ENCODE measurements around the gene BSND.
A peak's percentile ranks its signal among the peaks of the same experiment; 100 is the strongest.
"Not testable (repeated sequence)": the region's sequence is repeated elsewhere in the genome, so short reads cannot be mapped to it uniquely, and the experiment has no call there.

Gene BSND

DNA sequence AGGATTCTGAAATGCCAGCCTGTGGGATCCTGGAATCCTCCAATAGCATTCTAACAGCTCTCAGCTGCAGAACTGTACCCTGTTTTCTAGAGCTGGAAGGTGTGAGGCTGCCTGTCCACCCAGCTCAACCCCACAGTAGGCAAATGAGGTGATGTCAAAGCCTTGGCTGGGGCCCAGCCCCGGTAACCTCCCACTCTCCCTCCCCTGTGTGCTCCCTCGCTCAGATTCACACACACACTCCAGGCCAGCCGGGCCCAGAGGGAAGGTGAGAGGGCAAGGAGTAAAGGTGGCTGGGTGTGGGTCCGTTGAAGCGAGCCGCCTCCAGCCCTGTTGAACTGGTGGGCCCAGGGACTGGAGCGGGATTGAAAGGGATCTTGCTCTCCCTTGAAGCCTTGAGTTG is at the start of gene BSND:
BSND (plus strand) TSS at position 257 of the 400 bp plus-strand sequence. CDS start 254 bp downstream, outside the sequence.
- DNase-seq = no peak

DNA sequence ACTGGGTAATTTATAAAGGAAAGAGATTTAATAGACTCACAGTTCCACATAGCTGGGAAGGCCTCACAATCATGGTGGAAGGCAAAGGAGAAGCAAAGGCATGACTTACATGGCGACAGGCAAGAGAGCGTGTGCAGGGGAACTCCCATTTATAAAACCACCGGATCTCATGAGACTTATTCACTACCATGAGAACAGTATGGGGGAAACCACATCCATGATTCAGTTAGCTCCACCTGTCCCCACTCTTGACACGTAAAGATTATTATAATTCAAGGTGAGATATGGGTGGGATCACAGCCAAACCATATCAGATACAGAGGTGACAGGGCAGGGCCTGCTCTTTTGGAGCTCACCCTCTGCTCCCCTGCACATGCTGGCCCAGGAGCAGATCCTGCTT is 49.7 kb upstream of the BSND start:
- DNase-seq = no peak

DNA sequence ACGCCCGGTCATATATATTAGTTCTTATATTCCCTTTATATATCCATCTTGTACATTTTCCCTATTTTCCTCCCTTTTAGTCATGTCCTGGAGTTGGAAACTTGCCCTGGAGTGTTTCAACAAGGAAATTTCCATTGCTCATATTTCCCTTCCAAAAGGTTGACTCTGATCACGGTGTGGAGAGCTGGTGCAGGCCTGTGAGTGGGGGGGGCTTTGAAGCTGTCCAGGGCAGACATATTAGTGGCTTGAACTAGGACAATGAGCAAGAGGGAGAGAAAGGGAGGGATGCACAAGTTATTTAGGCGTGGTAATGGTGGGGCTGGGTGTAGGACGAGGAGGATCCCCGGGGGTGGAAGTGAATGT is 48.7 kb upstream of the BSND start:
- no peak for DNase-seq

DNA sequence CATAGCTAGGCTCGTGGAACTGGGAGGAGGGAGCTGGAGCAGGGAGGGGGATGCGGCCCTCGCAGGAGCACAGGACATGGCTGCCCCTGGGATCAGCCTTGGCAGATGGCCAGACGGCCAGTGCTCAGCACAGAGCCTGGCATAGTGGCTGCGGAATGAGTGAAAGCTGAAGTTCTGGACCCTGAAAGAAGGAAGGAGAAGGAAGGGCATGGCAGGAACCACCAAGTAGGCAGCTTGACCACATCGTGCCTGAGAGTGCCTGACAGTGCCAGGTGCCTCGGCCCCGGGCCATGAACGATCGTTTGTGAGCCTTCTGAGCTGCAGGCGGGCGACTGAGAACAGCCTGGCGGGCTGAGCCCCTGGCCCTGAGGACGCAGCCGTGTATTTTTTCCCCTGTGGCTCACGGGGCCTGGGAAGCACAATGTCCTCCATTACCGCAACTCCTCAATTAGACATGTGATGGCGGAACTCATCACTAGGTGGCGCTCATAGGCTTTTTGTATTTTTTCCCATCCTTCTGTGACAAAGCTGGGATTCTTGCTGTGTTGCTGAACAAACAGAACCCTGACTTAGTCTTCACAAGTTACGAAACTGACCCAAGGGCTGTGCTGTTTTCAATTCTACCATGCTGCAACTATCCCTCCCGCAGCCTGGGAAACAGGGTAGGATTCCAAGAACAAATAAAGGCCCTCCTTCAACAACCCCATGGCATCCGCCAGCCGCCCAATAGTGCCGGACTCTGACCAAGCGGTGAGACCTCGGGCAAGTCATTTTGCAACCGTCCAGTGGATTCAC is 48.2 kb upstream of the BSND start:
- peak; percentile 77 to 81 for DNase-seq

DNA sequence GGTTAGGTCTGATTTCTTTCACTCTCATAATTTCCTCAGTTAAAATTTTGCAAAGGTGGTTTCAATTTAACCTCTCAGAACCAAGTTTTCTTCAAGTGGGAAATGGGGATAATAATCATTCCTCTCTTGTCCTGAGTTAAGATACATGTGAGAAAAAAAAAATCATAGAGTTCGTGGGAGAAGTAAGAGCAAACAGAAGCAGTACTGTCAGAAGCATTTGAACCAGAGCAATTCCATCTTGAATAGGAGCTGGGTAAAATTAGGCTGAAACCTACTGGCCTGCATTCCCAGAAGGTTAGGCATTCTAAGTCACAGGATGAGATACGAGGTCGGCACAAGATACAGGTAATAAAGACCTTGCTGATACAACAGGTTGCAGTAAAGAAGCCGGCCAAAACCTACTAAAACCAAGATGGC is 46.9 kb upstream of the BSND start:
- DNase-seq = no peak

DNA sequence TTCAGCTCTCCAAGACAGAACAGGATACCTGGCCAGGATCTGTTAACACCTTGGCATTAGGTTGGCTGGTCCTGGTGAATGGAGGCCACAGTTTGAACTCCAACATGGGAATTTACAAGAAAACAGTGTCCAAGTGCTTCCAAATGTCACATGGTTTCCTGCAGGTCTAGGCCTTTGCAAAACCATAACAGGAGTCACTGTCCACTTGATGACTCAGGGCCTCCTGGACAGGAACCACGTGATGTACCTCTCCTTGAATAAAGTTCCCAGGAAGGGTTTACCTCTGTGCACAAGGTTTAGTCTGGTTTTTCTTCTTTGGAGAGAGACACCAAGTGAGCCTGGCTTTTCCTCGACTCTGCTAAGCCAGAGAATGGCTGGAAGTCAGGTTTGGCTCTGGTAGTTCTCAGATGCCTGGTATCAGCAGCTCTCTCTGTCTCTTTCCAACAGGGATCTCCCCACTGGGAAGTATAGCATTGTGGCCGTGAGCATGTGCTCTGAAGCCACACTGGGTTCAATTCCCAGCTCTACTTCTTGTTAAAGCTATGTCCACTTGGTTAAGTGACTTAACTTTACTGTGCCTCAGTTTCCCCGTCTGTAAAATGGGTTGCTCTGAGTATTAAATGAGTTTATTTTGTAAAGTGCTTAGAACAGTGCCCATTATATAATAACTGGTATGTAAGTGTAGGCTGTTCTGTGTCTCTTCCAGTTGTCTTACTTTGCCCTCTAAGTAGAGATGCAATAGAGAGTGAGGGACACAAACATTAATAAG is 45.6 kb upstream of the BSND start:
- no peak for DNase-seq

DNA sequence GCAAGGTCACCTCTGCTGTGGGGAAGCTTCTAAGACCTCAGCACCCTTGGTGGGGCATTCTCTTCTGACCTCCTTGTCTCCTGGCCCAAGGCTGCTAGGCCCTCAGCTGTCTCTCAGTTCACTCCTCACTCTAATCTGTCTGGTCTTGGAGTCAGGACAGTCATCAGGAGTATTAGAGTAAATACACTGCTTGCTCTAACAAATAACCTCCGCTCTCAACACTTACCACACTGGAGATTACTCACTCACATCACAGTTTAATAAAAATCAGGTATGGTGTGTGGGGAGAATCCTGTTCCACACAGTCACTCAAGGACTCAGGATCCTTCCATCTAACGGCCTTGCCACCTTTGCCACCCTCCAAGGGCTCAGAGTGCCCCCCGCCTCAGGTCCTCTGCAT is 44.9 kb upstream of the BSND start:
- no peak for DNase-seq

DNA sequence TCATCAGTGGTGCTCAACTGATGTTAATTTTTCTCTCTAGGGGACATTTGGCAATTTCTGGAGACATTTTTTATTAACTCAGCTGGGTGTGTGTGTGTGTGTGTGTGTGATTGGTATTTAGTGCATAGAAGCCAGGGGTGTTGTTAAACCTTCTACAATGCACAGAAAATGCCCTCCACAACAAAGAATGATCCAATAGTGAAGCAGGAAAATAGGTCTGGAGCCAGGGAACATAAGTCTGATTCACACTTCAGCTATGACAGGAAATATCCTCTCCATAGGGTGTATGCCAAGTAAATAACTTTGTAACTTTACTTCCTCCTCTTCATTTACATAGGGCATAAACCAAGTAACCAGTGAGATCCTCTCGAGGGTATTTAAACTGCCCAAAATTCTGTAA is 43.4 kb upstream of the BSND start:
- DNase-seq = no peak

DNA sequence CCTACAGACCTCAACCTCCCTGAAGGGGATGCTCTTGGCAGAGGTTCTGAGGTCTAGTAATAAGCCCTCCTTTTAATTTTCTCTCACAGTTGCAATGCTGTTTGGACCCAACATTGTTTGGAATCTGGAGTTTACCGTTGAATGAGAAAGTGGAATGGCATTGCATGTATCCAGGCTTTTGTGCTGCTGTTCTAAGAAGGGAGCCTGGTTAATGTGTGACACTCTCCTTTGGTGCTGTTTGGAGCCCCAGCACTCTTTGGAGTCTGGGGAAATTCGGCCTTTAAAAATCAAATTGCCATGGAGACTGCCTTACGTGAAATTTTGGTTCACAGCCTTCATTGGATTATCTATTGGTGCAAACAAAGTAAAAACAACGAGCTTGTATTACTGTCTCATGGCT is 42.0 kb upstream of the BSND start:
- no peak for DNase-seq

DNA sequence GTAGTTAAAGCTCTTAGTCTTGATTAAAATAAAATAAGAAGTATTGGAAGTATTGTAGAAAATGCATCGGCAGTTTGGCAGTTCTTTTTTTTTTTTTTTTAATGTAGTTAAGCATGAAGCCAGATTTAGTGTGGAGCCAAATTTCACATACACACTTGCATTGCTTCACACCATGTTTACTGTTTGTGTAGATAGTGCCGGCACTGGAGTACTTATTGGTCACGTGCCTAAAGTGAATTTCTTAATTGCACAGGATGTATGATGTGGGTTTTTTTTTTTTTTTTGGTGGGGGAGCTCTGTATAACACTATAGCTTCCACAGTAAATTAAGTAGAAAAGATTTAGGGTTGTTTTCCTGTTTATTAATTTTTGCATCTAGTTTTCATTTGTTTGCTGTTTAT is 39.5 kb upstream of the BSND start:
- no peak for DNase-seq

DNA sequence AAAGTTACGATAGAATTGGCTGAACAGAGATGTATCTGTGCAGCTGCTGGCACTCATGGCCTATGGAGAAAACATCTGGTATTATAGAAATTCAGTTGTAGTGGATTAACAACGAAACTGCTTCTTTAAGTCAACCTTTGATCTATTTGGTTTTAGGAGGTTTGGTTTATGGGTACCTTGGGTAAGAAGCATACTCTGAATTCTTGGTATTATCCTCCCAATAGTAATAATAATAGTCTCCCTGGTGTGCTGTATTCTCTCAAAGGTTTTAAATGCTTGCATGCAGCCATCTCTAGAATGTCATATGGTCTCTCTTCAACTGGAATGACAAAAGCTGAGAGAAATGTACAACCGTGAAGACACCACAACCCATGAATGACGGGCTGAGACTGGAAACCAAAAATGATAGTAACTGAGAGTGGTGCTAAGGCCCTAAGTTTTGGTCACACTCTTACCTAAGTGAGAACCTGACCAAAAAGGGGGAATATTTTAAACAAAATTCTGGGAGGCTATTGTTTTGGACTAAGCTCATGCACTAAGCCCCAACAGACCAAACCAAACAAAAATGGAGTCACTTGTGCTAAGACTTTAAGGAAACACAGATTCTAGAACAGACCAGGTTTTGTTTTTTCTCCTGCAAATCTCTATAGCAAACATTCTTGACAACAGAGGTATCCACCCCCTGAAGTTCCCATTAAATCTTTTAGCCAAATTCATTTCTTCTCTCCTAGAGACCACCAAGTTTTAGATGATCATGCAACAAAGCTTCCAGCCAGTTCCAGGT is 35.9 kb upstream of the BSND start:
- DNase-seq = no peak

DNA sequence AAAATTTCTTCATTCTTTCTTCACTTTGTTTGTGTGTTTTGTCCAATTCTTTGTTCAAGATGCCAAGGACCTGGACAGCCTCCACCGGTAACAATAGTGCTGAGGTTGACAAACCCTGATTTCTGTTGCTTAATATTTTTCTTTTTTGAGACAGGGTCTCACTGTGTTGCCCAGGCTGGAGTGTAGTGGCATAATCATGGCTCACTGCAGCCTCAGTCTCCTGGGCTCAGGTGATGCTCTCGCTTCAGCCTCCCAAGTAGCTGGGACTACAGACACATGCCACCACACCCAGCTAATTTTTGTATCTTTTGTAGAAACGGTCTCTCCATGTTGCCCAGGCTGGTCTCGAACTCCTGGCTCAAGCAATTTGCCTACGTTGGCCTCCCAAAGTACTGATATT is 34.9 kb upstream of the BSND start:
- not testable (repeated sequence) for DNase-seq

DNA sequence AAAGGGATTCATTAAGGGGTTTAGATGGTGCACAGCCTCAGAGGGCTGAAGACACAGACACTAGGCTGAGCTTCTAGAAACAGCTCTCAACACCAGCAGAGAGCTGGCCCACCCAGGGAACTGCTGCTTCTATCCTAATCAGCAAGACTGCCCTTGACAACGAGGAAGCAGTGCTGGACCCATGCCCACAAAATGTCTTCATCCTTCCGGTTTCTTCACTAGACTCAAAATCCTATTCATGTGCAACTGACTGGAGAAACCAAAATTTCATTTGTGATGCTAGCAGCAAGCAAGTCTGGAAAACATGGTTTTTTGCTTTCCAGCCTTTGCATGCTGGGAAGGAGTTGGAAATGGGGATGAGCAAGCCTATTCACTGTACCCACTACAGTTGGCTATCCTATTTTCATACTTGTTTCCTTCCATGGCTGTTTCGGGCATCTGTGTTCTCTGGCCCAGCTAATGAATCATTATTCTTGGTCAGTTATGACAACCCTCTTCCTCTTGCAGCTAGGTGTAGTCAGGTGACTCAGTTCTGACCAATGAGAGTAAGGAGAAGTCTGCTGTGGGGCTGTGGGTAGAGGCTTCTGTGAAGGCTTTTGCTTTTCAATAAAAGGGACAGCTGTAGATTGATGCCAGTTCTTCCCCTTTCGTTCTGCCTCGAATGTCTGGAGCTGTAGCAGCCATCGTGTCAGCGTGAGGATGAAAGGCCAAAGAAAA is 33.0 kb upstream of the BSND start:
- peak in 1 of 2 experiments; percentile 14 for DNase-seq

DNA sequence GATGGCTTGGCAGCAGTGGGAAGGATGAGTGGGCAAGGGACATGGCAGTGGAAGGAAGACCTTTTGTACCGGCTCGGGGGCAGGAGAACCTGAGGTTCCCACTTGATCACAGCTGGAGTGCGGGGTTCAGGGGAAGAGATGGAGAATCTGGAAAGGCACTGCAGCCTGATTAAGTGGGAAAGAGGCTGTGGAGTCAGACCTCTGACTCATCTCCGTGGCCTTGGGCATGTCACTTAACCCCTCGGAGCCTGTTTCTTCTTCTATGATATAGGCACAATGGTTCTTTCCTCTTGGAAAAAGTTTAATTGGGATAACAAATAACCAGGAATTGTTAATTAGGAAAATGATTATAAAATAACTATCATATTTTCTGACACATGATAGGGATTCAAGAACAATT is 31.4 kb upstream of the BSND start:
- peak in 1 of 2 experiments; percentile 12 for DNase-seq

DNA sequence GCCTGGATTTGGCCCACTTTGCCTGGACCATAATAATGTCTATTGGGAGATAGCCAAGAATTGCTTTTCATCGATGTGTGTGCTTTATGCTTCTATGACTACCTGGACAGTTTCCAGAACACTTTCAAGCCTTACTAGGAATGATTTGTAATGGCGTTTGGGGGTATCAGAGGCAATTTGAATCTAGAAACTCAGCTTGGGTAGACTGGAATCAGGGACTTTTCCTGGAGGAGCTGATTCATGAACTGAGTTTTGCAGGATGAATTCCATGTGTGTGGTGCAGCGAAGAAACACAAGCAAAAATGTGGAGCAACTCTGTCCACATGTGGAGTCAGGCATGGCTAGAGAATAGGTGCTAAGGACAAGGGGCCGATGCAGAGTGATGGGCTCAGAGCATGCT is 30.2 kb upstream of the BSND start:
- no peak for DNase-seq

DNA sequence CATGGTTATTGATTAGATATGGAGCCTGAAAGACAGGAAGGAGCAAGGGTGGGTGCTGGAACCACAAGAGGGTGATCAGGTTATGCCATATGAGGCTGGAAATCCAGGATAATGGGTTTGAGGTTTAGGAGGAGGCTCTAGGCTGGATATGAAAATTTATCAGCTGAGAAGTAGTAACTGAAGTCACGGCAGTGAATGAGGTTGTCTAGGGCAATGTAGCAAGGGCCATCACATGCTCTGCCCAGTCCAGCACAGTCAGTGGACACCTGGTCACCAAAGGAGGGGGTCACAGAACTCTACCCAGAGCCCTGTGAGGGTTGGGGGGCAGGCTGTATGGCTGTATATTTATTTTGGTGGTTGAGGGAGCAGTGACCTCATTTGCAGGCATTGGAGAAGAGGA is 28.9 kb upstream of the BSND start:
- no peak for DNase-seq

DNA sequence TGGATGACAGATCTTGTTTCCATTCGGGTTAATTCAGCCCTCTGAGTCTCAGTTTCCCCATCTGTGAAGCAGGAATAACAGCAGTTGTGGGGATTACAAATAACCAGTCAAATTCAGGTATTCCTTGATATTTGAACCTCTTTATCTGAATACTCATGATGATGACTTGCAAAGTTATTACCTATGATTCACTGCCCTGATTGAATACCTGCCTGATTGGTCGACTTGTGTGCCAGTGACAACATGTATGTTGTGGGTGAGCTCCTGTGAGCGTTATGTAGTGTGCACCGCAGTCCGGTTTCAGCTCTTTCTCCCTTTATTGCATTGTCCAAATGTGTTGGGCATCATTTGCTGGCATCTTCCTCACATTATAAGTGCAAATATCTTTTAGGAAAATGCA is 27.8 kb upstream of the BSND start:
- DNase-seq = no peak

DNA sequence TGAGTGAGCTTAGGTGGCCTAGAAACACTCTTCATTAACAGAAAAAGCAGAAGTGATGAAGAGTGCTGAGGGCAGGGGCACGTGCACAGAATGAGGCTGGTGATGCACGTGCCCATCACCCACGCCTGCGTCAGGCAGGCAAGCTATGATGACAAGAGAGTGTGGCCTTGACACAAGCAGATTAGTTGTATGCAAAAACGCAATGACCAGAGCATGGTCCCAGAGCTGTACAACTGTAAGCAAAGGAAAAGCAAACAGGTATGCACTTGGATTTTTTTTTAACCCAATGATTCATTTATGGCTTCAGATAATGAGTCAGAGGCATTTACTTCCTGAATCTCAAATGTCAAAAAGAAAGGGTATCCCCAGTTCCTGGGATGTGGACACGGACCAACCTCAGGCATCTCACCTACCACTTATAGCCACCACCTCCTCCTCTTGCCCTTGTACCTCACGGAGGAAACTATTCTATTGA is 27.4 kb upstream of the BSND start:
- peak in 1 of 2 experiments; percentile 9 for DNase-seq

DNA sequence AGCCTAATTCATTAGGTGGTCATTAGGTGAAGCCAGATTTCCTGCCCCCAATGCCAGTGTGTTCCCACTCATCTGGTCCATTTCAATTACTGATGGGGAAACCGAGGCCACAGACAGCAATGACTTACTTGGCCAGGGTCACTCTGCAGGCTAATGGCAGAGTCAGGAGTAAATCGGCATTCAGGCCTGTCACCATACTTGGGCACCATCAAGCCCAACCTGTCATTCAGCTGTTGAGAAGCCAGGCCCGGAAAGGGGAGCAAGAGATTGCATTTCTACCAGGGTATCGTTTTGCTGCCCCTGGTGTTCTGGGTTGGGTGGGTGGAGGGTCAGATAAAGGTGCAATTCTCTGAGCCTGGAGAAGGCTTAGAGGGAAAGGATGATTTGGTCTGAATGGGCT is 26.3 kb upstream of the BSND start:
- no peak for DNase-seq

DNA sequence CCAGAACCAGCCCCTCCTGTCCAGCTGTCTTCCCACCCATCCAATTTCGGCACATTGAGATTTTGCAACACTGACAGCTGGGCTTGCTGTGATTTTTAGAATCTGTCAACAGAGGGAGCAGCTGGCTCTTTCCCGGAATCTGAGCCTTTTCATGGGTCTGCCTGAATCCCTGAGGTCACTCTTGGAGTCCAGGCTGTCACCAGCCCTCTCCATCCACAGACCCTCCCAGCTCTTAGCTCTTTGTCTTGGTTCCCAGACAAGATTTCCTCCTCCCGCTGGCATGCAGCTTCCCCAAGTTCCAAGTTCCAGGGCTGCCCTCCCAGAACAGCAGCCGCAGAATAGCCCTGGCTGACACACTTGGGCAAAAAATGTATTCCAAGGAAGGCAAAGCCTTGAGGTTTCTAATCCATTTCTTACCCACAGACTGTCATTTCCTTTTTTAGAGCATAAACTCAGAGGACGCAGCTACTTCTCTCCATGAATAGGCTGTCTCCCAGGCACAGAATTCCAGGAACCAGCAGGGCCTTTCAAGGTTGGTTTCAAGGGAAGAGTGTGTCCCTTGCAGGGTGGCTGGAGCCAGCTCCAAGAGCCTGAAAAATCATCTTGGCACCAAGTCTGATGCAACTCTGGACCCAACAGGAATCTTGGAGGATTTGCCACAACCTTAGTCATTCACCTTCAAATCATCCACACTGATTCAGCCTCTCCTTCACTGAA is 25.4 kb upstream of the BSND start:
- DNase-seq = peak in 1 of 2 experiments; percentile 9

DNA sequence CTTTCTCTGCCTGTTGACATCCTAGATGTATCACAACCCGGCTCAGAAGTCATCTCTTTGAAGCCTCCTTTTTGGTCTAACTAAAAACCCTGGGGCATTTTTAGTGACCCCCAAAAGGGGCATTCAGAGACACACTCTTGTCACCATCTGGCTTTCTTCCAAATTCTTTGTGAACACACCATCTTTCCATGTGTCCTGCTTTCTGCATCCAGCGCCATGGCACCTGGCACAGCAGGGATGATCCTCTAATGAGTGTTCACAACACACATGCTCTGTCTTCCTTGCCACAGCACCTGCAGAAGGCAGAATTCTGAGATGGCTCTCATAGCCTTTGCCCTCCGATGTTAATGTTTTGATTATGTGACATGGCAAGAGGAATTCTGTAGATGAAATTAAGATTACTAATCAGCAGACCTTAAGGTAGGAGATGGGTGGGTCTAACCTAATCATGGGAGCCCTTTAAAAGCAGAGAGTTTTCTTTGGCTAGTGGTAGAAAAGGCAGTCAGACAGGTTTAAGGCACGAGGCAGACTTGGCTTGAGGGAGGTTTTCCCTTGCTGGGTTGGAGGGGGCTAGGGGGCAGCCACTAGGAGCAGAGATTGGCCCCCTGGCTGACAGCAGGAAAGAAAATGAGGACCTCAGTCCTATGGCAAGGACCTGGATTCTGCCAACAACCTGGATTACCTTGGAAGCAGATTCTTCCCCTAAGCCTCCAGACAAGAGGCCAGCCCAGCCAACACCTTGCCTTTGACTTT is 23.2 kb upstream of the BSND start:
- DNase-seq = no peak

All from activated T-cell treated with anti-CD3 and anti-CD28 coated beads, Interleukin-2, amount 50 U/mL, for 48 hours (primary cell).